ENCODE data around the gene SLC25A33.

The SLC25A33 gene

DNA sequence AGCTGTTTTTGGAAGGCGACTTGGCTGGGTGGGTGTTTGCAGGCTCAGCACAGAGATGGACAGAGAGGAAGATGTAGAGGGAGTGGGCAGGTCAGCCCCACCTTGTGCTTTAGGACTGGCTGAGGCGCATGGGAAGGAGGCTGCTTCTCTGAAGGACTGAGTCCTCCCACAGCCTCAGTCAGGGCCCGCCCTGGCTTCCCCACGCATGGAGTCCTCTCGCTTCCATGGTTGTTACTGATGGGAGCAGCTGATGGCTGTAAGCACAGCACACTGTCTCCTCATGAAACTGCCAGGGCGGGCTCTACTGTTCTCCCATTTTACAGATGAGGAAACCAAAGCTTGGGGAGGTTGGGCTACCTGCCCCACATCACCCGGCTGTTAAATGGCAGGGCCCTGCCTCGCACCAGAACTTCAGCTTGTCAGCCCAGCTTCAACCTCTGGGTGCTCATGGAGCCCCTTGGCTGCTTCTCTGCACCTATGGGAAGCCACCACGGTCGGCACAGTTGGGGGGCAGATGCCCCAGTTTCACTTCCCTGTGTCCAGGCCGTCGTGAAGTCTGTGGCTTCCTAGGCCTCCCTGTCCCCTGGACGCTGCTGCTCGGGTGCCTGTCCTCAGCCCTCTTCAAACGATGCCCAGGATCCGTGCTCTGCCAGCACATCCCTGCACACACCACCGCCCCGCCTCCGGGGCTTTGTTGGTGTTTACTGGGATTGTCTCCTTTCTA is 51.8 kb downstream of the SLC25A33 start:
- Histone ChIP-seq H3K4me3 (ENCODE audit: low read depth in 1 of 2, low read length in 2 of 2) (peak overlapping the region in 1 of 2 experiments; percentile 81; a peak in 2 of 4 replicates), H4K20me1 (ENCODE audit: insufficient read depth, low read length) (peaks cover 70% of the 10 kb centered on the region), H3K9me3 (ENCODE audit: insufficient read depth, low read length, severe bottlenecking) (no peaks in the 10 kb centered on the region), H3K27ac (ENCODE audit: low read length) (peak overlapping the region; percentile 78), H2AFZ (ENCODE audit: low read depth, low read length) (no peak overlapping the region), H3K36me3 (ENCODE audit: insufficient read depth, low read length) (peaks cover 32% of the 10 kb centered on the region), H3K4me2 (ENCODE audit: insufficient read depth, low read length) (peak overlapping the region; percentile 96), H3K79me2 (ENCODE audit: insufficient read depth, low read length) (peaks cover 73% of the 10 kb centered on the region), H3K9ac (ENCODE audit: low read depth, low read length) (peak overlapping the region; percentile 77; the same call in 1 of the 2 replicates), H3K4me1 (ENCODE audit: insufficient read depth, low read length) (peaks cover 55% of the 10 kb centered on the region), H3K27me3 (ENCODE audit: insufficient read depth, low read length, poor library complexity) (no peaks in the 10 kb centered on the region)
- DNase-seq: no peak
- TF ChIP-seq EZH2 (IDR thresholded peaks at IDR 0.05; ENCODE audit: borderline replicate concordance, low read depth, low read length, severe bottlenecking): no peak
- no peak for TF ChIP-seq CTCF (IDR thresholded peaks at IDR 0.05; ENCODE audit: borderline replicate concordance, extremely low read depth, low read length, poor library complexity, severe bottlenecking)
- no peak for ATAC-seq (ENCODE audit: insufficient read depth, low read depth)

- TF ChIP-seq CTCF (IDR thresholded peaks at IDR 0.05; ENCODE audit: borderline replicate concordance, extremely low read depth, low read length, poor library complexity, severe bottlenecking) (no peak), EZH2 (IDR thresholded peaks at IDR 0.05; ENCODE audit: borderline replicate concordance, low read depth, low read length, severe bottlenecking) (no peak)
- no peak overlapping the region for H2AFZ ChIP-seq (ENCODE audit: low read depth, low read length)
- peaks cover 81% of the 10 kb centered on the region for H3K79me2 ChIP-seq (ENCODE audit: insufficient read depth, low read length)
- ATAC-seq (ENCODE audit: insufficient read depth, low read depth) (no peak), DNase-seq (peak; percentile 25)
- H3K9me3 ChIP-seq (ENCODE audit: insufficient read depth, low read length, severe bottlenecking): no peaks in the 10 kb centered on the region
- peaks cover 55% of the 10 kb centered on the region for H3K4me1 ChIP-seq (ENCODE audit: insufficient read depth, low read length)
- H3K4me3 ChIP-seq (ENCODE audit: low read depth in 1 of 2, low read length in 2 of 2): peak overlapping the region in 1 of 2 experiments; percentile 1; a peak in 1 of 4 replicates
- peak overlapping the region; percentile 96 for H3K4me2 ChIP-seq (ENCODE audit: insufficient read depth, low read length)
- H3K9ac ChIP-seq (ENCODE audit: low read depth, low read length): no peak overlapping the region
- H3K27me3 ChIP-seq (ENCODE audit: insufficient read depth, low read length, poor library complexity): no peaks in the 10 kb centered on the region
- H4K20me1 ChIP-seq (ENCODE audit: insufficient read depth, low read length): peaks cover 77% of the 10 kb centered on the region
- H3K36me3 ChIP-seq (ENCODE audit: insufficient read depth, low read length): peaks cover 40% of the 10 kb centered on the region
- H3K27ac ChIP-seq (ENCODE audit: low read length): 0 out of 2 replicates have a peak overlapping the region, but pooled peaks have one; percentile 1
Observed at GRCh38 chr1:9591669-9592509, 52.6 kb downstream of the SLC25A33 start.

- H3K36me3 ChIP-seq (ENCODE audit: insufficient read depth, low read length): peaks cover 47% of the 10 kb centered on the region
Observed at GRCh38 chr1:9592510-9593075, 53.3 kb downstream of the SLC25A33 start.

More at GRCh38 chr1:9592510-9593075, 53.3 kb downstream of the SLC25A33 start:
- Histone ChIP-seq H3K9ac (ENCODE audit: low read depth, low read length) (no peak overlapping the region), H3K27me3 (ENCODE audit: insufficient read depth, low read length, poor library complexity) (no peaks in the 10 kb centered on the region), H4K20me1 (ENCODE audit: insufficient read depth, low read length) (peaks cover 84% of the 10 kb centered on the region), H3K9me3 (ENCODE audit: insufficient read depth, low read length, severe bottlenecking) (no peaks in the 10 kb centered on the region), H3K4me1 (ENCODE audit: insufficient read depth, low read length) (peaks cover 55% of the 10 kb centered on the region), H3K4me3 (ENCODE audit: low read depth in 1 of 2, low read length in 2 of 2) (no peak overlapping the region), H3K27ac (ENCODE audit: low read length) (peak overlapping the region; percentile 27; the same call in 1 of the 2 replicates), H3K79me2 (ENCODE audit: insufficient read depth, low read length) (peaks cover 88% of the 10 kb centered on the region), H3K4me2 (ENCODE audit: insufficient read depth, low read length) (peak overlapping the region; percentile 96; the same call in 1 of the 2 replicates), H2AFZ (ENCODE audit: low read depth, low read length) (no peak overlapping the region)
- DNase-seq (no peak), ATAC-seq (ENCODE audit: insufficient read depth, low read depth) (no peak)
- TF ChIP-seq EZH2 (IDR thresholded peaks at IDR 0.05; ENCODE audit: borderline replicate concordance, low read depth, low read length, severe bottlenecking): no peak
- no peak for TF ChIP-seq CTCF (IDR thresholded peaks at IDR 0.05; ENCODE audit: borderline replicate concordance, extremely low read depth, low read length, poor library complexity, severe bottlenecking)

Measured in DND-41 (cell line).